ENCODE results near the gene STARD5. TPM values are rescaled to one million over a fixed set of nuclear protein-coding genes. Genes with fewer than 3 reads are reported as not detected.

Gene STARD5
- total and polyA plus RNA-seq, 2 of the 8 experiments (the other 6 are each of a cell fraction or from before 2014, with no cell fraction given): 5.5 to 10.4 TPM

DNA sequence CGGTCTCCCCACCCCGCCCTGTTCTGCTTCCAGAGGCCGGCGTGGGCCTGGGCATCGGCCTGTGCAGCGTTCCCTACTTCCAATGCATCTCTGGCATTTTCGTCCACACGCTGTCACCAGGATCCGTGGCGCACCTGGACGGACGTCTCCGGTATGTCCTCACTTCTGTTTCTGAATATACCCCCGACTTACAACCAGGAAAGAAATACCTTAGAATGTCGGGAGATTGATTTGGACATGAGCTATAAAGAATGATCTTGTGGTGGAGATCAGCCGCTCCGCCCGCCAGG lies 41.4 kb downstream of the STARD5 start (continued):
- TF ChIP-seq, protein P1, sequence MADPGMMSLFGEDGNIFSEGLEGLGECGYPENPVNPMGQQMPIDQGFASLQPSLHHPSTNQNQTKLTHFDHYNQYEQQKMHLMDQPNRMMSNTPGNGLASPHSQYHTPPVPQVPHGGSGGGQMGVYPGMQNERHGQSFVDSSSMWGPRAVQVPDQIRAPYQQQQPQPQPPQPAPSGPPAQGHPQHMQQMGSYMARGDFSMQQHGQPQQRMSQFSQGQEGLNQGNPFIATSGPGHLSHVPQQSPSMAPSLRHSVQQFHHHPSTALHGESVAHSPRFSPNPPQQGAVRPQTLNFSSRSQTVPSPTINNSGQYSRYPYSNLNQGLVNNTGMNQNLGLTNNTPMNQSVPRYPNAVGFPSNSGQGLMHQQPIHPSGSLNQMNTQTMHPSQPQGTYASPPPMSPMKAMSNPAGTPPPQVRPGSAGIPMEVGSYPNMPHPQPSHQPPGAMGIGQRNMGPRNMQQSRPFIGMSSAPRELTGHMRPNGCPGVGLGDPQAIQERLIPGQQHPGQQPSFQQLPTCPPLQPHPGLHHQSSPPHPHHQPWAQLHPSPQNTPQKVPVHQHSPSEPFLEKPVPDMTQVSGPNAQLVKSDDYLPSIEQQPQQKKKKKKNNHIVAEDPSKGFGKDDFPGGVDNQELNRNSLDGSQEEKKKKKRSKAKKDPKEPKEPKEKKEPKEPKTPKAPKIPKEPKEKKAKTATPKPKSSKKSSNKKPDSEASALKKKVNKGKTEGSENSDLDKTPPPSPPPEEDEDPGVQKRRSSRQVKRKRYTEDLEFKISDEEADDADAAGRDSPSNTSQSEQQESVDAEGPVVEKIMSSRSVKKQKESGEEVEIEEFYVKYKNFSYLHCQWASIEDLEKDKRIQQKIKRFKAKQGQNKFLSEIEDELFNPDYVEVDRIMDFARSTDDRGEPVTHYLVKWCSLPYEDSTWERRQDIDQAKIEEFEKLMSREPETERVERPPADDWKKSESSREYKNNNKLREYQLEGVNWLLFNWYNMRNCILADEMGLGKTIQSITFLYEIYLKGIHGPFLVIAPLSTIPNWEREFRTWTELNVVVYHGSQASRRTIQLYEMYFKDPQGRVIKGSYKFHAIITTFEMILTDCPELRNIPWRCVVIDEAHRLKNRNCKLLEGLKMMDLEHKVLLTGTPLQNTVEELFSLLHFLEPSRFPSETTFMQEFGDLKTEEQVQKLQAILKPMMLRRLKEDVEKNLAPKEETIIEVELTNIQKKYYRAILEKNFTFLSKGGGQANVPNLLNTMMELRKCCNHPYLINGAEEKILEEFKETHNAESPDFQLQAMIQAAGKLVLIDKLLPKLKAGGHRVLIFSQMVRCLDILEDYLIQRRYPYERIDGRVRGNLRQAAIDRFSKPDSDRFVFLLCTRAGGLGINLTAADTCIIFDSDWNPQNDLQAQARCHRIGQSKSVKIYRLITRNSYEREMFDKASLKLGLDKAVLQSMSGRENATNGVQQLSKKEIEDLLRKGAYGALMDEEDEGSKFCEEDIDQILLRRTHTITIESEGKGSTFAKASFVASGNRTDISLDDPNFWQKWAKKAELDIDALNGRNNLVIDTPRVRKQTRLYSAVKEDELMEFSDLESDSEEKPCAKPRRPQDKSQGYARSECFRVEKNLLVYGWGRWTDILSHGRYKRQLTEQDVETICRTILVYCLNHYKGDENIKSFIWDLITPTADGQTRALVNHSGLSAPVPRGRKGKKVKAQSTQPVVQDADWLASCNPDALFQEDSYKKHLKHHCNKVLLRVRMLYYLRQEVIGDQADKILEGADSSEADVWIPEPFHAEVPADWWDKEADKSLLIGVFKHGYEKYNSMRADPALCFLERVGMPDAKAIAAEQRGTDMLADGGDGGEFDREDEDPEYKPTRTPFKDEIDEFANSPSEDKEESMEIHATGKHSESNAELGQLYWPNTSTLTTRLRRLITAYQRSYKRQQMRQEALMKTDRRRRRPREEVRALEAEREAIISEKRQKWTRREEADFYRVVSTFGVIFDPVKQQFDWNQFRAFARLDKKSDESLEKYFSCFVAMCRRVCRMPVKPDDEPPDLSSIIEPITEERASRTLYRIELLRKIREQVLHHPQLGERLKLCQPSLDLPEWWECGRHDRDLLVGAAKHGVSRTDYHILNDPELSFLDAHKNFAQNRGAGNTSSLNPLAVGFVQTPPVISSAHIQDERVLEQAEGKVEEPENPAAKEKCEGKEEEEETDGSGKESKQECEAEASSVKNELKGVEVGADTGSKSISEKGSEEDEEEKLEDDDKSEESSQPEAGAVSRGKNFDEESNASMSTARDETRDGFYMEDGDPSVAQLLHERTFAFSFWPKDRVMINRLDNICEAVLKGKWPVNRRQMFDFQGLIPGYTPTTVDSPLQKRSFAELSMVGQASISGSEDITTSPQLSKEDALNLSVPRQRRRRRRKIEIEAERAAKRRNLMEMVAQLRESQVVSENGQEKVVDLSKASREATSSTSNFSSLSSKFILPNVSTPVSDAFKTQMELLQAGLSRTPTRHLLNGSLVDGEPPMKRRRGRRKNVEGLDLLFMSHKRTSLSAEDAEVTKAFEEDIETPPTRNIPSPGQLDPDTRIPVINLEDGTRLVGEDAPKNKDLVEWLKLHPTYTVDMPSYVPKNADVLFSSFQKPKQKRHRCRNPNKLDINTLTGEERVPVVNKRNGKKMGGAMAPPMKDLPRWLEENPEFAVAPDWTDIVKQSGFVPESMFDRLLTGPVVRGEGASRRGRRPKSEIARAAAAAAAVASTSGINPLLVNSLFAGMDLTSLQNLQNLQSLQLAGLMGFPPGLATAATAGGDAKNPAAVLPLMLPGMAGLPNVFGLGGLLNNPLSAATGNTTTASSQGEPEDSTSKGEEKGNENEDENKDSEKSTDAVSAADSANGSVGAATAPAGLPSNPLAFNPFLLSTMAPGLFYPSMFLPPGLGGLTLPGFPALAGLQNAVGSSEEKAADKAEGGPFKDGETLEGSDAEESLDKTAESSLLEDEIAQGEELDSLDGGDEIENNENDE (IDR thresholded peaks at IDR 0.05; ENCODE audit: insufficient replicate concordance, low read length): no peak
- TF ChIP-seq FOSL1 (IDR thresholded peaks at IDR 0.05; ENCODE audit: insufficient read depth, low read depth, low read length): no peak

Measured in H1 (cell line).